WTC11 (cell line): ENCODE results near the gene PRKAA2.

Experiments
- ATF2 ChIP-seq: sonication (generic); formaldehyde crosslinking; IDR thresholded peaks from 2 replicates; pipeline ENCODE4 v1.8.1; 2022; ENCODE audit warnings: low read depth, missing genetic modification reagents, borderline replicate concordance
- CREB1 ChIP-seq: sonication (generic); formaldehyde crosslinking; IDR thresholded peaks from 2 replicates; pipeline ENCODE4 v1.8.0; 2023; ENCODE audit warnings: mild to moderate bottlenecking, missing genetic modification reagents
- CTCF ChIP-seq: fragments of 200-600 bp; IDR thresholded peaks from 2 replicates; pipeline ENCODE4 v1.8.0; 2022; ENCODE audit warnings: antibody characterized with exemption
- NFE2L1 ChIP-seq: sonication (generic); formaldehyde crosslinking; IDR thresholded peaks from 2 replicates; pipeline ENCODE4 v1.8.1; 2023; ENCODE audit warnings: missing genetic modification reagents
- NR1H2 ChIP-seq: sonication (generic); formaldehyde crosslinking; IDR thresholded peaks from 2 replicates; pipeline ENCODE4 v1.9.0; 2021; ENCODE audit warnings: mild to moderate bottlenecking, moderate library complexity, missing genetic modification reagents

- TF ChIP-seq NFE2L1 (no peak), CTCF (no peak), ATF2 (no peak), CREB1 (CRISPR knock-in tag) (no peak), NR1H2 (CRISPR knock-in tag) (no peak)
Observed at GRCh38 chr1:56627019-56627635, 18.0 kb upstream of the PRKAA2 start.
